Common myeloid progenitor, CD34-positive (primary cell): ENCODE data around the gene CEP41.
A peak's percentile ranks its signal among the peaks of the same experiment; 100 is the strongest.

Experiments used
- CTCF ChIA-PET: fragments of 350-600 bp; sonication (Branson Sonifier 250); formaldehyde crosslinking; loops from one replicate; lab custom pipeline; 2021; ENCODE audit warnings: antibody characterized with exemption; lab: Charles Lee
- POLR2A ChIA-PET: fragments of 350-600 bp; sonication (Branson Sonifier 250); formaldehyde crosslinking; loops from one replicate; lab custom pipeline; 2021; ENCODE audit warnings: antibody characterized with exemption; lab: Charles Lee
- DNase-seq, 3 donors: peaks; one replicate each; pipeline versions ENCODE4 v3.0.0 to v3.0.0-alpha.2; 2013
- H3K27ac ChIP-seq, 2 experiments: 1 replicate in 1 of 2; 2 replicates in 1 of 2; pipeline ENCODE4 v1.7.0; 2013; ENCODE audit warnings: inconsistent platforms in 2 of 2, low read length in 2 of 2, mild to moderate bottlenecking in 2 of 2, low read depth in 1 of 2, moderate library complexity in 1 of 2; ENCODE audit not compliant: severe bottlenecking in 2 of 2, insufficient read depth in 1 of 2, poor library complexity in 1 of 2
- H3K27me3 ChIP-seq, 5 experiments: replicated peaks in 2 of 5; 1 replicate in 3 of 5; 2 replicates in 2 of 5; pipeline versions ENCODE4 v1.6.1 to v1.7.0; 2013; ENCODE audit warnings: low read length in 4 of 5, mild to moderate bottlenecking in 2 of 5, moderate library complexity in 2 of 5, inconsistent platforms in 1 of 5; ENCODE audit not compliant: insufficient read depth in 5 of 5, control insufficient read depth in 4 of 5
- H3K36me3 ChIP-seq, 4 experiments: 1 replicate in 2 of 4; 2 replicates in 2 of 4; pipeline versions ENCODE4 v1.6.1 to v1.7.0; 2013; ENCODE audit warnings: low read length in 3 of 4, control low read depth in 1 of 4, mild to moderate bottlenecking in 1 of 4; ENCODE audit not compliant: control insufficient read depth in 4 of 4, insufficient read depth in 4 of 4
- H3K4me1 ChIP-seq, 4 experiments: 1 replicate in 3 of 4; 2 replicates in 1 of 4; pipeline versions ENCODE4 v1.6.1 to v1.7.1; 2013; ENCODE audit warnings: low read length in 3 of 4, mild to moderate bottlenecking in 3 of 4, control low read depth in 1 of 4, inconsistent platforms in 1 of 4, moderate library complexity in 1 of 4; ENCODE audit not compliant: control insufficient read depth in 4 of 4, insufficient read depth in 4 of 4; ENCODE audit errors: control extremely low read depth in 1 of 4
- H3K4me3 ChIP-seq, 7 experiments: 1 replicate in 4 of 7; 2 replicates in 3 of 7; pipeline versions ENCODE4 v1.5.1 to v1.7.0; 2013; ENCODE audit warnings: mild to moderate bottlenecking in 7 of 7, low read length in 6 of 7, moderate library complexity in 6 of 7, inconsistent platforms in 2 of 7, low read depth in 2 of 7, control low read depth in 1 of 7; ENCODE audit not compliant: insufficient read depth in 4 of 7, control insufficient read depth in 1 of 7; ENCODE audit errors: extremely low read depth in 1 of 7
- H3K9me3 ChIP-seq, 5 experiments: 1 replicate in 4 of 5; 2 replicates in 1 of 5; pipeline versions ENCODE4 v1.6.1 to v1.7.1; 2013; ENCODE audit warnings: low read length in 4 of 5, mild to moderate bottlenecking in 2 of 5, inconsistent platforms in 1 of 5, low read depth in 1 of 5, moderate library complexity in 1 of 5; ENCODE audit not compliant: control insufficient read depth in 4 of 5, insufficient read depth in 2 of 5; ENCODE audit errors: control extremely low read depth in 1 of 5
- WGBS: methylation state at CpG from one replicate; pipeline ENCODE4 v1.1.5; 2013; ENCODE audit not compliant: insufficient coverage; 5-methylcytosine and 5-hydroxymethylcytosine counted together

Gene CEP41

DNA sequence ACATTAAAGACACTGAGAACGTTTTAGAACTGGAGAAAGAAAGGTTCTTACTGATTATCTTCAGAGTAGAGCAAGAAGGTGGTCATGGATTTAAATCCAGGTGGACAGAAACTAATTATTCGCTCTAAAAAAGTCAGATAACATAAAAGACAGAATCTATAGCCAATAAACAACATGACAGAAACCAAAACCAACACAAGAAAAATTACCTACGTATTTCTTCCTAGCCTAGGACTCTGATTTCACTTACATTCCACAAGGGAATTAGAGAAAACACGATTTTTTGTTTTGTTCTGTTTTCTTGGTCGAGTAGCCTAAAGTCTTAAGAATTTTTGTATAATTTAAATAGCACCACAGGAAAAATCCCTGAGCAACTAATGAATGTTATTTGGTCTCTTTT, 45.4 kb downstream of the CEP41 start:
- ChIA-PET CTCF (interaction anchor here (1.1 kb wide), 1 partner anchor 78 kb away, joined by 3 read pairs; no protein-coding TSS in a partner anchor), POLR2A (no interaction called here)
- Histone ChIP-seq H3K27me3 (no peaks in the 10 kb centered on the region), H3K27ac (no peak overlapping the region), H3K36me3 (peaks cover 0 to 3% (median under 1%) of the 10 kb centered on the region in 4 experiments), H3K4me3 (no peak overlapping the region), H3K9me3 (no peaks in the 10 kb centered on the region), H3K4me1 (peaks cover 14 to 58% (median 46%) of the 10 kb centered on the region in 4 experiments)
- WGBS, result 100% methylated on average over 1 of the region's 5 CpGs
- no peak for DNase-seq

DNA sequence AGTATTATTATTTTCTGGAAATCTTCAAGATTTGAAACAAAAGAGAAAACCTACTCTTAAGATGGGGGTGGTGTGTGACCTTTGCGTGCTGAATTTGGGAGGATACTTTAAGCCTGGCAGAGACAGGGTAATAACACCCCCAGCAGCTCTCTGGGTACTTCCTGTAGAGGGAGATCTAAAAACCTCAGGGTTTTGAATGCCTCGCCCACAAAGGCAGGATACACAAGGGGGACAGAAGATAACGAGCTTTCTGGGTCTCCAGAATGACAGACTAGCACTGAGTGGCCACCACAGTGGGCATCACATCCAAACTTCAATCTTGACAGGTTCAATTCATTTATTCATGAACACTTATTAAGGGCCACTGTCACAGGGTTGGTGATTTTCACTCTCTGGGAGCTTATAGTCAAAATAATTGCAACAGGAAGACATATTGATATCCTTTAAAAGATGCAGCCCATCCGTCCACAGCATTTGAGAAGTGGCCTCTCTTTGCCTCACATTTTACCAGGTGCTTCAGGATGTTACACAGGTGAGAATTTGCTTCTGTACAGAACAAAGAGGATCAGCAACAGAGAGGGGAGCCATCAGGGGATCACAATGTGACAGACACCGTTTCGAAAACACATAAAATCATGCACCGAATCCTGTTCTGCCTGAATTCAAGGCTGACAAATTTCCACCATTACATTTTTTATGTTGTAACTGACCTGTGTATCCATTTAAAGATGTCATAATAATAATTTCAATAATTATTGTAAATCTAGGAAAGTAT, 46.2 kb downstream of the CEP41 start:
- ChIA-PET CTCF (interaction anchor here (1.0 to 1.2 kb wide), 5 partner anchors 10 to 92 kb away, joined by 3 to 4 read pairs (median 3); no protein-coding TSS in a partner anchor), POLR2A (interaction anchor here (0.6 to 1.0 kb wide), 3 partner anchors 9 to 79 kb away, joined by 3 read pairs; no protein-coding TSS in a partner anchor)
- H3K27me3 ChIP-seq, result no peaks in the 10 kb centered on the region
- H3K27ac ChIP-seq, result peak overlapping the region; percentile 34 to 71
- peaks cover 14 to 58% (median 46%) of the 10 kb centered on the region in 4 experiments for H3K4me1 ChIP-seq
- H3K9me3 ChIP-seq, result no peaks in the 10 kb centered on the region
- 7% methylated on average over 3 of the region's 7 CpGs for WGBS
- peak overlapping the region in 4 of 7 experiments; percentile 4 to 58 (median 30) for H3K4me3 ChIP-seq
- peak; percentile 68 to 93 (median 86) for DNase-seq
- H3K36me3 ChIP-seq, result peaks cover 0 to 1% (median 0%) of the 10 kb centered on the region in 4 experiments

DNA sequence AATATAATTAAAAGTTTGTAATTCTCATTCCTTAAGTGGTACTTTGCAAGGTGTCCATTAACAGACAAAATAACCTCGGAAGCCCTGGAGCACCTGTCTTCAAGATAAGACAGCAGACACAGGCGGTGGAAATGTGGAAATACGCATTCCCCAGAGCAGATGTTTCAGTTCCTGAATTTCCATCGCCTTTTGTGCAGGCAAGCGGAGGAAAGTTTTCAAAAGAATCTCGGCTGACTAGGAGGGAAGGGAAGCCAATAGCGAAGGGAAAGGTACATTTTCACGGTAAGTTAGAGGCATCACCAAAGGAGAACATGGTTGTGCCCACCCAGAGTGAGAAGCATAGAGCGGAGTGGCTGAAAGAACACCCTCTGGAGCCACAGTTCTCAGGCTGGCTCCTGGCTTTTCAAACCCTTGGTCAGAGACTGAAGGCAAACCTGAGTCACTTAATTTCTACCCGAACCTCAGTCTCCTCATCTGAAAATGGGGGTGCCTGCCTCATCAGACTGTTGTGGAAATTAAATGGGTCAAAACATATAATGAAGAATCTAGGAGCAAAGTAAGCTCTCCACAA, 46.9 kb downstream of the CEP41 start:
- whole genome bisulfite sequencing, result 22% methylated on average over 9 of the region's 10 CpGs
- H3K27me3 ChIP-seq, result no peaks in the 10 kb centered on the region
- H3K36me3 ChIP-seq, result peaks cover 0 to 1% (median 0%) of the 10 kb centered on the region in 4 experiments
- POLR2A ChIA-PET, result interaction anchor here (1.0 kb wide), 2 partner anchors 10 to 70 kb away, joined by 3 read pairs; no protein-coding TSS in a partner anchor
- H3K4me1 ChIP-seq, result peaks cover 14 to 53% (median 42%) of the 10 kb centered on the region in 4 experiments
- CTCF ChIA-PET, result interaction anchor here (1.0 to 1.2 kb wide), 5 partner anchors 9 to 93 kb away, joined by 3 to 4 read pairs (median 3); no protein-coding TSS in a partner anchor
- DNase-seq, result peak; percentile 55 to 84 (median 74)
- H3K27ac ChIP-seq, result peak overlapping the region; percentile 34 to 71
- no peaks in the 10 kb centered on the region for H3K9me3 ChIP-seq
- peak overlapping the region in 4 of 7 experiments; percentile 11 to 58 (median 34) for H3K4me3 ChIP-seq

DNA sequence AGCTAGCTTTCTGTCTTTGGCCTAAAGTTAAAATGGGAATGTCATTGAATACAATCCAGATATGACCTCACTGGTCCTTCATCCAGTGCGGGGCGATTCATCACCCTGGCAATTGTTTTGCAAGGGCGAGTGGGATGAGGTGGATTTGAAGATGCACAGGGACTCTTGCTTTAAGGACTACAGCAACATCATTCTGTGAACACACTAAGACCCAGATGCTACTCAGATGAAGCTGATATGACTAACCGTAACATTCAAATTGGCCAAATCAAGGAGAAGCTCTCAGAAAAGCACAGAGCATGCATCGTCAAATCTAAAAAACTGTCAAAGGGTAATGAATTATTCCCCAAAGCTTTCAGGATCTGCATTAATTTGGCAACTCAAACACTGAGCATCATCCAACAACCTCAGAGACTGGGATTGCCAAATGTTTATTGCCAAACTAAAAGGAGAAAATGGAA, 47.7 kb downstream of the CEP41 start:
- Histone ChIP-seq H3K27me3 (no peaks in the 10 kb centered on the region), H3K4me1 (peaks cover 14 to 45% (median 35%) of the 10 kb centered on the region in 4 experiments), H3K9me3 (no peaks in the 10 kb centered on the region), H3K36me3 (peaks cover 0 to 1% (median 0%) of the 10 kb centered on the region in 4 experiments), H3K27ac (no peak overlapping the region), H3K4me3 (peak overlapping the region in 2 of 7 experiments; percentile 6 to 58)
- 89% methylated on average over 3 of the region's 5 CpGs for WGBS
- ChIA-PET POLR2A (no interaction called here), CTCF (interaction anchor here (0.9 to 1.4 kb wide), 5 partner anchors 51 to 148 kb away, joined by 3 to 4 read pairs (median 3); no protein-coding TSS in a partner anchor)
- DNase-seq, result peak in 2 of 3 donors; percentile 19 to 38

DNA sequence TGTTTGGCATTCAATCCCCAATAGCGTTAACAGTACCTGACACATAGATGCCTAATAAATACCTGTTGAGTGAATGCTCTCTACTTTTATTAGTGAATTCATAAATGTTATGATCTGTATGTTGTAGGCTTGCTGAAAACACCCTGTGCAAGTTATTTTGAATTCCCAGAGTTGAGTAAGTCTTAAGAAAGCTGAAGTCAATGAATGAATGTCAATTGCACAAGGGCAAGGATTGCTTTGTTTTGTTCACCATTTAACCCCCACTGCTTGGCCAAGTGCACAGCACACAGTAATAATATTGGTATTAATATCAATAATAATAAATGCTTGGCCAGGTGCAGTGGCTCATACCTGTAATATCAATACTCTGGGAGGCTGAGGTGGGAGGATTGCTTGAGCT, 50.3 kb downstream of the CEP41 start:
- POLR2A ChIA-PET, result no interaction called here
- Histone ChIP-seq H3K4me3 (no peak overlapping the region), H3K27me3 (no peaks in the 10 kb centered on the region), H3K27ac (no peak overlapping the region), H3K9me3 (no peaks in the 10 kb centered on the region), H3K4me1 (peaks cover 11 to 29% (median 25%) of the 10 kb centered on the region in 4 experiments), H3K36me3 (no peaks in the 10 kb centered on the region)
- no peak for DNase-seq
- WGBS, result 83% methylated on average over 1 of the region's 1 CpG
- CTCF ChIA-PET, result no interaction called here

DNA sequence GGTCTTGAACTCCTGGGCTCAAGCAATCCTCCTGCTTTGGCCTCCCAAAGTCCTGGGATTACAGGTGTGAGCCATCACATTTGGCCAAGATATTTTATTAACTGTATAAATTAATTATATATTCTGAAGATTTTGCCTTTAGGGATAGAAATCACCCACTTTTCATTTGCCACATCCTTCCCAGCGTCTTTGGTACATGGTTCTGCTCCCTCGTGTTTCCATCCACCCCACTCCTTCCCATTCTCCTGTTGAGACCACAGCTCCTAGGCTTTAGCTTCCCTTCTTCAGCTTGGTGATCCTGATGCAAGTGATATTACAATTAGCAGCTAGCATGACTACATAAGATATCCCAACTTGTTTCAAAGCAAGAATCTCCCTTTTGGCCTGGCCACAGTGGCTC, 52.1 kb downstream of the CEP41 start:
- Histone ChIP-seq H3K27ac (no peak overlapping the region), H3K36me3 (no peaks in the 10 kb centered on the region), H3K9me3 (no peaks in the 10 kb centered on the region), H3K27me3 (no peaks in the 10 kb centered on the region), H3K4me1 (peaks cover 7 to 24% (median 16%) of the 10 kb centered on the region in 4 experiments), H3K4me3 (no peak overlapping the region)
- WGBS, result 93% methylated on average over 2 of the region's 2 CpGs
- CTCF ChIA-PET, result interaction anchor here (0.7 to 1.0 kb wide), 2 partner anchors 56 to 67 kb away, joined by 3 read pairs; no protein-coding TSS in a partner anchor
- no peak for DNase-seq
- POLR2A ChIA-PET, result no interaction called here
